Muscle layer of duodenum (tissue), 2 donors: ENCODE measurements around the gene CANX.

Experiments
- H3K27ac ChIP-seq: one replicate; pipeline ENCODE4 v1.7.0; 2013; ENCODE audit warnings: mild to moderate bottlenecking, low read length
- H3K27me3 ChIP-seq: one replicate; pipeline ENCODE4 v1.7.0; 2013; ENCODE audit warnings: low read depth, mild to moderate bottlenecking, control low read depth, low read length
- H3K36me3 ChIP-seq, 2 donors: one replicate each; pipeline ENCODE4 v1.7.0; 2013; ENCODE audit warnings: low read length in 2 of 2, control low read depth in 1 of 2, mild to moderate bottlenecking in 1 of 2; ENCODE audit not compliant: insufficient read depth in 2 of 2, control insufficient read depth in 1 of 2
- H3K4me1 ChIP-seq, 2 donors: one replicate each; pipeline ENCODE4 v1.7.0; 2013; ENCODE audit warnings: low read length in 2 of 2, mild to moderate bottlenecking in 2 of 2, control low read depth in 1 of 2, moderate library complexity in 1 of 2; ENCODE audit not compliant: insufficient read depth in 2 of 2, control insufficient read depth in 1 of 2
- H3K4me3 ChIP-seq, 2 donors: one replicate each; pipeline ENCODE4 v1.7.0; 2013; ENCODE audit warnings: low read length in 2 of 2, low read depth in 1 of 2, mild to moderate bottlenecking in 1 of 2
- H3K9me3 ChIP-seq, 2 donors: one replicate each; pipeline ENCODE4 v1.7.0; 2013; ENCODE audit warnings: low read length in 2 of 2, control low read depth in 1 of 2, mild to moderate bottlenecking in 1 of 2; ENCODE audit not compliant: control insufficient read depth in 1 of 2
- donor health status: healthy.

CANX gene

DNA sequence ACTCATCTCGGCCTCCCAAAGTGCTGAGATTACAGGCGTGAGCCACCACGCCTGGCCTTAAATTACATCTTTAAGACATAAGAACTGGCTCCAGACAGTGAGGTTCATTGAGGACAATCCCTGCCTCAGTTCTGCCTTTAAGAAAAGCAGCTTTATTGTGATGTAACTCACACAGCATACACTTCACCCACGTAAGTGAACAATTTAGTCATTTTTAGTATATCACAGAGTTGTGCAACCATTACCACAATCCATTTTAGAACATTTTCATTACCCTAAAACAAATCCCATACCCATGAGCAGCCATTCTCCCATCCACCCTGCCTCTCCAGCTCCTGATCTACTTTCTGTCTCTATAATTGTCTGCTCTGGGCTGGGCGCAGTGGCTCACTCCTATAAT is 71.0 kb downstream of the CANX start:
- H3K9me3 ChIP-seq: no peaks in the 10 kb centered on the region
- H3K4me1 ChIP-seq: peaks cover 12 to 23% of the 10 kb centered on the region in 2 donors
- peaks cover 66 to 70% of the 10 kb centered on the region in 2 donors for H3K36me3 ChIP-seq
- no peak overlapping the region for H3K4me3 ChIP-seq
- no peak overlapping the region for H3K27ac ChIP-seq
- H3K27me3 ChIP-seq: no peaks in the 10 kb centered on the region

- Histone ChIP-seq H3K27me3 (no peaks in the 10 kb centered on the region), H3K9me3 (no peaks in the 10 kb centered on the region), H3K36me3 (peaks cover 65 to 67% of the 10 kb centered on the region in 2 donors), H3K4me3 (no peak overlapping the region), H3K4me1 (peaks cover 1 to 8% of the 10 kb centered on the region in 2 donors), H3K27ac (no peak overlapping the region)
These were observed 72.6 kb downstream of the CANX start for GRCh38 chr5:179771311-179771895.

DNA sequence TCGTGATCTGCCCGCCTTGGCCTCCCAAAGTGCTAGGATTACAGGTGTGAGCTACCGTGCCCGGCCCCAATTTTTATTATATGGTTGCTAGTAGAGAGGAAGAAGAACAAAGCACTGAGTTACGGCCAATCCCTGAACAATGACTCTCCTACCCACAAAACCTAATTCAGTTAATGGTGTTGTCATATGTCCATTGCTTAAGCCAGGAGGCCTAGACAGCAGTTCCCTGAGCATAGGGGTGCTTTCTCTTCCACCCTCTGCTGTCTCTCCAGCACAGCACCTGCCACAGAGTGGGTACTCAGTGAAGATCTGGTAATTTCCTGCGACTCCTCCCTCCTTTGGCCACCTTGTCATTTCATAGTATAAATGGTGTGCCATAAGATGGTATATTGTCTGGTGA is 73.6 kb downstream of the CANX start:
- no peaks in the 10 kb centered on the region for H3K4me1 ChIP-seq
- no peak overlapping the region for H3K4me3 ChIP-seq
- H3K36me3 ChIP-seq: peaks cover 67 to 69% of the 10 kb centered on the region in 2 donors
- no peaks in the 10 kb centered on the region for H3K27me3 ChIP-seq
- no peak overlapping the region for H3K27ac ChIP-seq
- H3K9me3 ChIP-seq: no peaks in the 10 kb centered on the region

- Histone ChIP-seq H3K9me3 (no peaks in the 10 kb centered on the region), H3K4me1 (no peaks in the 10 kb centered on the region), H3K4me3 (no peak overlapping the region), H3K27ac (no peak overlapping the region), H3K36me3 (peaks cover 69 to 76% of the 10 kb centered on the region in 2 donors), H3K27me3 (no peaks in the 10 kb centered on the region)
These were observed 74.9 kb downstream of the CANX start for GRCh38 chr5:179773686-179774040.

DNA sequence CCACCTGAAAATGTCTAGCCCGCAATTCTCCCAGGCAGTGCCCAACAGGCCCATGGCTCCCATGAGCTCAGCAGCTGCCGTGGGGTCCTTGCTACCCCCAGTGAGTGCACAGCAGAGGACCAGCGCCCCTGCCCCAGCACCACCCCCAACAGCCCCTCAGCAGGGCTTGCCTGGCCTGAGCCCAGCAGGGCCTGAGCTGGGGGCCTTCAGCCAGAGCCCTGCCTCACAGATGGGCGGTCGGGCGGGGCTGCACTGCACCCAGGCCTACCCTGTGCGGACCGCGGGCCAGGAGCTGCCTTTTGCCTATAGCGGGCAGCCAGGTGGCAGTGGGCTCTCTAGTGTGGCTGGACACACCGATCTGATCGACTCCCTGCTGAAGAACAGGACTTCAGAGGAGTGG is 75.7 kb downstream of the CANX start:
- Histone ChIP-seq H3K4me1 (no peaks in the 10 kb centered on the region), H3K4me3 (no peak overlapping the region), H3K27ac (no peak overlapping the region), H3K27me3 (no peaks in the 10 kb centered on the region), H3K9me3 (no peaks in the 10 kb centered on the region), H3K36me3 (peaks cover 61 to 68% of the 10 kb centered on the region in 2 donors)

DNA sequence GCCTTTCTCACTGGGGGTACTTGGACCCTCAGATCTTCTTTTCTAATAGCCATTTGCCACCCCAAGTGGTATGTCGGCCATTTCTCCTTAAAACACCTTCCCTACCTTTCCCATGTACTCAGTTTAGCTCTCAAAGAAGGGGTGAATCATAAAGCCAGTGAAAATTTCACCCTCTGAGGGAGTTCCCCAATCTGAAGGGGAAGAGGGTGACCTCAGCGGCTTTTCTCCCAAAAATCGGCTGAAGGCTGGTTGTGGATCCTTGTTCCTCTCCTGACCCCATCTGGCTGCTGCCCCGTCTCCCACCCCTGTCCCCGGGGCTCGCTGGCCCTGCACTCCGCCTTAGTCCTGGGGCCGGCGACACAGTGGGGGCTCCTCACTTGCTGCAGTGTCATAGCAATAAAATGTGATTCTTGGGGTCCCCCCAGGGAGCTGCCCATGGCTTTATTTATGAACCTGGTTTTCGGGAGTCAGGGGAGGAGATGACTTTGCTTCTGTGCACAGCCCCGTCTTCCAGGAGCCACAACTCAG is 77.7 kb downstream of the CANX start:
- Histone ChIP-seq H3K9me3 (no peaks in the 10 kb centered on the region), H3K4me3 (no peak overlapping the region), H3K4me1 (no peaks in the 10 kb centered on the region), H3K36me3 (peaks cover 44 to 66% of the 10 kb centered on the region in 2 donors), H3K27ac (no peak overlapping the region), H3K27me3 (no peaks in the 10 kb centered on the region)

DNA sequence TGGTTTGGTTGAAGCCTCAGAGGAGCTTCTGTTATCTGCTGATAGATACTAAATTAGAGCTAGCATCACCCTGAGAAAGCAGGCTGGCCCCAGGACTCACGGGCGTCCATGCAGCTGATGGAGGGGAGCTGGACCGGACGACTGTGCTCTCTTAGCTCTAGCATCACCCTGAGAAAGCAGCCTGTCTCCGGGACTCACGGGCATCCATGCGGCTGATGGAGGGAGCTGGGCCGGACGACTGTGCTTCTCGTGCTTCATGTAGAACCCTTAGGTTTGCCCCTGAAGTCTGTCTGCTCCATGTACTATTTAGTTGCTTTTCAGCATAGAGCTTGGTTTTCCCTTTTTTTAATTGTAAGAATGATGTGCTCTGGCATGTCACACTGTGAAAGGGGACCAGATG is 78.7 kb downstream of the CANX start:
- Histone ChIP-seq H3K4me3 (no peak overlapping the region), H3K27me3 (no peaks in the 10 kb centered on the region), H3K36me3 (peaks cover 35 to 59% of the 10 kb centered on the region in 2 donors), H3K4me1 (peaks cover 0 to 8% of the 10 kb centered on the region in 2 donors), H3K9me3 (no peaks in the 10 kb centered on the region), H3K27ac (no peak overlapping the region)

- peaks cover 0 to 10% of the 10 kb centered on the region in 2 donors for H3K4me1 ChIP-seq
- H3K27ac ChIP-seq: no peak overlapping the region
- no peak overlapping the region for H3K4me3 ChIP-seq
- no peaks in the 10 kb centered on the region for H3K9me3 ChIP-seq
- H3K36me3 ChIP-seq: peaks cover 33 to 55% of the 10 kb centered on the region in 2 donors
- no peaks in the 10 kb centered on the region for H3K27me3 ChIP-seq
These were observed 79.1 kb downstream of the CANX start for GRCh38 chr5:179777909-179778308.

- Histone ChIP-seq H3K27me3 (no peaks in the 10 kb centered on the region), H3K9me3 (no peaks in the 10 kb centered on the region), H3K27ac (no peak overlapping the region), H3K4me1 (peaks cover 0 to 10% of the 10 kb centered on the region in 2 donors), H3K36me3 (peaks cover 29 to 49% of the 10 kb centered on the region in 2 donors), H3K4me3 (no peak overlapping the region)
These were observed 79.8 kb downstream of the CANX start for GRCh38 chr5:179778591-179778990.

DNA sequence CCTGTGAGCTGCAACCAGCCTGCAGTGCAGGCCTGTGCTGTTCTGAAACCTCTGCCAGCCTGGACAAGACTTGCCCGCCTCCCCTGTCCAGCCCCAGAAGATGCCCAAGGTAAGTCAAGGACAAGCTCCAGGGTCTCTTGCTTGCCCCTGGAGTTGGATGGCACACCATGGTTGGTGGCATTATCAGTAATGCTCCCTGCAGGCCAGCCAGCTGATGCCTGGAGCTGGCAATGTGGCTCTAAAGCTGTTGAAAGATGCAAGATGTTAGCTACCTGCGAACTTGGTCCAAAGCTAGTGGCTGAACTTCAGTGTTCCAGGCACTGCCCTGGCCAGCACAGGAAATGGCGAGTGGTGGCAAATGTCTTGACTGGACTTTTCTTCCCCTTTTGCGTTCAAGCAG is 81.1 kb downstream of the CANX start:
- H3K36me3 ChIP-seq: peaks cover 17 to 38% of the 10 kb centered on the region in 2 donors

DNA sequence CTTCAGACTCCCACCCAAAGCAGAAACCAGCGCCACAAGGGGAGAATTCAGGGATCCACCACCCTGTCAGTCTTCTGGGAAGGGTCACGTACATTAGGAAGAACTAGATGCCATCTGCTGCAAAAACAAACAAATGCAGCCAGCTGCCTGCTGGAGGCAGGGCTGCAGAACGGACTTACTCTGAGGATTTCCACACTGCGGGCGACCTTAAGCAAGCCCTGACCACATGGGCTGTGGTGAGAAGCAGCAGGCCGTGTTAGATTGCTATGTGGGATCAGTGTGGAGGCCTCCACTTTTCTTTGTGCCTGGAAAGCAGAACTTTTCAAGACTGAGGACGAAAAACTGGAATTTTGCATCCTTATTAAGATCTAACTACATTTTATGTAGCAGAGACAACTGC is 81.6 kb downstream of the CANX start:
- H3K27ac ChIP-seq: no peak overlapping the region

More for the DNA sequence above, 81.1 kb downstream of the CANX start:
- Histone ChIP-seq H3K4me1 (peaks cover 0 to 10% of the 10 kb centered on the region in 2 donors), H3K27me3 (no peaks in the 10 kb centered on the region), H3K27ac (no peak overlapping the region), H3K4me3 (no peak overlapping the region), H3K9me3 (no peaks in the 10 kb centered on the region)

More for the DNA sequence above, 81.6 kb downstream of the CANX start:
- H3K4me1 ChIP-seq: peaks cover 0 to 10% of the 10 kb centered on the region in 2 donors
- H3K4me3 ChIP-seq: no peak overlapping the region
- H3K36me3 ChIP-seq: peaks cover 15 to 36% of the 10 kb centered on the region in 2 donors
- H3K9me3 ChIP-seq: no peaks in the 10 kb centered on the region
- H3K27me3 ChIP-seq: no peaks in the 10 kb centered on the region
